Measurements from ENCODE around the gene UBR4. TPM values are rescaled to one million over a fixed set of nuclear protein-coding genes. Genes with fewer than 3 reads are reported as not detected.

Gene UBR4
- total RNA-seq, 1 experiment from 2014 or later: 131 TPM

- H3K18ac ChIP-seq (ENCODE audit: insufficient read length, low read depth, low read length): no peak overlapping the region
- Mint-ChIP-seq H3K4me1 (no peaks in the 10 kb centered on the region), H3K4me3 (no peak overlapping the region), H3K9me3 (no peaks in the 10 kb centered on the region), H3K27ac (no peak overlapping the region; a peak in 1 of 7 replicates), H3K36me3 (ENCODE audit: insufficient read depth in 1 of 3, low read depth in 3 of 3) (peaks cover 29 to 53% (median 50%) of the 10 kb centered on the region in 3 experiments; a peak in 6 of 7 replicates), H3K27me3 (ENCODE audit: low read depth) (no peaks in the 10 kb centered on the region)
- H3K4me2 ChIP-seq (ENCODE audit: insufficient read depth, insufficient read length, low read length): no peak overlapping the region
- H2BK20ac ChIP-seq (ENCODE audit: low read depth, low read length, poor library complexity, severe bottlenecking): no peak overlapping the region
- H4K5ac ChIP-seq (ENCODE audit: insufficient read length, low read depth, low read length): no peak overlapping the region
- no peak overlapping the region for H2BK5ac ChIP-seq (ENCODE audit: insufficient read length, low read length)
- no peaks in the 10 kb centered on the region for H3K27me3 ChIP-seq (ENCODE audit: insufficient read depth, low read length)
- no peaks in the 10 kb centered on the region for H4K20me1 ChIP-seq (ENCODE audit: control insufficient read depth, insufficient read depth, insufficient read length)
- H2BK120ac ChIP-seq (ENCODE audit: low read depth, low read length, poor library complexity, severe bottlenecking): no peak overlapping the region
- no peak overlapping the region for H3K4ac ChIP-seq (ENCODE audit: low read depth, low read length)
- H3T11ph ChIP-seq (ENCODE audit: low read length): no peak overlapping the region
- no peak overlapping the region for H3K56ac ChIP-seq (ENCODE audit: insufficient read length, low read depth, low read length)
- TF ChIP-seq CTCF (conservative IDR thresholded peaks at IDR 0.05): no peak
- no peaks in the 10 kb centered on the region for H3K9me3 ChIP-seq (ENCODE audit: control insufficient read depth, low read depth, low read length)
- H4K8ac ChIP-seq (replicated peaks; ENCODE audit: insufficient read length, low read depth, low read length): no peak overlapping the region
- H3K23ac ChIP-seq (ENCODE audit: insufficient read length, low read depth, low read length): no peak overlapping the region
- H2BK12ac ChIP-seq (ENCODE audit: insufficient read length, low read depth, low read length): no peak overlapping the region
- no CpG with 5 or more reads among the region's 4 CpGs for WGBS (ENCODE audit: extremely low coverage, insufficient read length, low lambda C conversion rate)
- H3K4me1 ChIP-seq (ENCODE audit: insufficient read depth, low read length): no peaks in the 10 kb centered on the region
- peaks cover 18% of the 10 kb centered on the region; the same call in 1 of the 2 replicates for H3K79me2 ChIP-seq (ENCODE audit: insufficient read depth, low read length)
- no peaks in the 10 kb centered on the region for H3K23me2 ChIP-seq (ENCODE audit: insufficient read length, low read depth, low read length, poor library complexity, severe bottlenecking)
- no peak overlapping the region for H4K91ac ChIP-seq (ENCODE audit: insufficient read length, low read depth, low read length)
- peaks cover 9% of the 10 kb centered on the region for H3K79me1 ChIP-seq (ENCODE audit: insufficient read depth, low read depth, low read length, poor library complexity, severe bottlenecking)
- DNase-seq: no peak
- H2AK5ac ChIP-seq (ENCODE audit: insufficient read length, low read length): no peak overlapping the region
- H3K14ac ChIP-seq (ENCODE audit: insufficient read depth, low read length): no peak overlapping the region
- H3K9ac ChIP-seq (ENCODE audit: extremely low read depth, insufficient read length, low read length): no peak overlapping the region
- H2BK15ac ChIP-seq (ENCODE audit: low read depth, low read length): no peak overlapping the region
- H3K27ac ChIP-seq (ENCODE audit: insufficient read length, low read depth, low read length): no peak overlapping the region
- H2AFZ ChIP-seq (ENCODE audit: low read length): no peak overlapping the region
Measured at GRCh38 chr1:19199969-19200604, 10.0 kb downstream of the UBR4 start.
